ENCODE results near the gene MED25. TPM values are rescaled to one million over a fixed set of nuclear protein-coding genes. Genes with fewer than 3 reads are reported as not detected.

The MED25 gene
- total RNA-seq, 1 experiment from 2014 or later: 99.6 TPM

- Histone ChIP-seq H3K27me3 (ENCODE audit: insufficient read depth, low read depth) (no peaks in the 10 kb centered on the region), H3K27ac (no peak overlapping the region), H3K79me2 (ENCODE audit: low read depth) (peaks cover 44% of the 10 kb centered on the region), H4K20me1 (ENCODE audit: insufficient read depth) (peaks cover 13% of the 10 kb centered on the region), H3K4me1 (replicated peaks; ENCODE audit: insufficient read depth) (peaks cover 16% of the 10 kb centered on the region), H3K9me3 (ENCODE audit: insufficient read depth, low read depth) (no peaks in the 10 kb centered on the region), H3K36me3 (ENCODE audit: low read depth) (0 out of 2 replicates have a peak, but pooled peaks cover 8% of the 10 kb centered on the region), H3K4me2 (no peak overlapping the region), H3F3A (ENCODE audit: insufficient read depth, low read depth) (peaks cover 10% of the 10 kb centered on the region), H3K9me2 (ENCODE audit: insufficient read depth) (no peaks in the 10 kb centered on the region), H2AFZ (no peak overlapping the region), H3K4me3 (no peak overlapping the region)
- POLR2A ChIA-PET (ENCODE audit: unreplicated experiment): no interaction called here
- DNase-seq: no peak
- CTCF ChIA-PET: interaction anchor here (1.2 kb wide), 1 partner anchor 31 kb away, joined by 7 read pairs; the partner anchor contains the start of gene PTOV1
- TF ChIP-seq CTCF (conservative IDR thresholded peaks at IDR 0.05) (no peak), EZH2 (IDR thresholded peaks at IDR 0.05; ENCODE audit: low read depth) (no peak)
- BruUV-seq (replicated peaks): no TSS peak
- intact Hi-C loops (cut with micrococcal nuclease; ENCODE audit: unreplicated experiment): no loop called here
These were observed 2.0 kb downstream of the MED25 start for GRCh38 chr19:49820125-49820524.

- POLR2A ChIA-PET (ENCODE audit: unreplicated experiment): no interaction called here
- intact Hi-C loops (cut with micrococcal nuclease; ENCODE audit: unreplicated experiment): no loop called here
- Histone ChIP-seq H3K27ac (no peak overlapping the region), H3K79me2 (ENCODE audit: low read depth) (peaks cover 45% of the 10 kb centered on the region), H4K20me1 (ENCODE audit: insufficient read depth) (peaks cover 35% of the 10 kb centered on the region), H3K4me1 (replicated peaks; ENCODE audit: insufficient read depth) (peaks cover 8% of the 10 kb centered on the region), H3F3A (ENCODE audit: insufficient read depth, low read depth) (no peaks in the 10 kb centered on the region; the same call in 1 of the 2 replicates), H2AFZ (no peak overlapping the region), H3K36me3 (ENCODE audit: low read depth) (0 out of 2 replicates have a peak, but pooled peaks cover 8% of the 10 kb centered on the region), H3K4me2 (no peak overlapping the region), H3K27me3 (ENCODE audit: insufficient read depth, low read depth) (no peaks in the 10 kb centered on the region), H3K4me3 (no peak overlapping the region), H3K9me2 (ENCODE audit: insufficient read depth) (no peaks in the 10 kb centered on the region), H3K9me3 (ENCODE audit: insufficient read depth, low read depth) (no peaks in the 10 kb centered on the region)
- TF ChIP-seq EZH2 (IDR thresholded peaks at IDR 0.05; ENCODE audit: low read depth) (no peak), CTCF (conservative IDR thresholded peaks at IDR 0.05) (no peak)
- no peak for DNase-seq
- CTCF ChIA-PET: no interaction called here
- BruUV-seq (replicated peaks): no TSS peak
These were observed 5.4 kb downstream of the MED25 start for GRCh38 chr19:49823472-49823871.

DNA sequence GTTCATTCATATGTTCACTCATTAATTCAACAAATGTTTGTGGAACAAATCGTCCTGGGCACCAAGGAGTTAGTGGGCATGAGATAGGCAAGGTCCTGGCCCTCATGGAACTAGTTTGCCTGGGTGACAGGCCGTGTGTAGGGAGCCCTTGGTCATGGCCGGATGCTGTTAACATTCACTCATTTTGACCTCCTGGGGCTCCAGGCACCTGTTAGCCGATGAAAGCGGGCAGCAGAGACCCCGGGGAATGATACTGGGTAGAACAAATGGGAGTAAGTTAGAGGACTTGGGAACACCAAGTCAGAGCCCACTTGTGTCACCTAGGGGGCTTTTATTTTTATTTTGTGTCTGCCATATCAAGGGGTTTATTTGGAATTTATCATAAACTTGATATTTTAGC is 6.6 kb downstream of the MED25 start:
- Histone ChIP-seq H3K36me3 (ENCODE audit: low read depth) (0 out of 2 replicates have a peak, but pooled peaks cover 8% of the 10 kb centered on the region), H3K27ac (no peak overlapping the region), H3K27me3 (ENCODE audit: insufficient read depth, low read depth) (no peaks in the 10 kb centered on the region), H3K79me2 (ENCODE audit: low read depth) (peaks cover 34% of the 10 kb centered on the region), H3K9me3 (ENCODE audit: insufficient read depth, low read depth) (no peaks in the 10 kb centered on the region), H3K9me2 (ENCODE audit: insufficient read depth) (no peaks in the 10 kb centered on the region), H3F3A (ENCODE audit: insufficient read depth, low read depth) (no peaks in the 10 kb centered on the region; the same call in 1 of the 2 replicates), H3K4me1 (replicated peaks; ENCODE audit: insufficient read depth) (peaks cover under 1% of the 10 kb centered on the region; the same call in 1 of the 2 replicates), H2AFZ (no peak overlapping the region), H4K20me1 (ENCODE audit: insufficient read depth) (peaks cover 44% of the 10 kb centered on the region), H3K4me3 (no peak overlapping the region), H3K4me2 (no peak overlapping the region)
- DNase-seq: no peak
- ChIA-PET POLR2A (ENCODE audit: unreplicated experiment) (no interaction called here), CTCF (no interaction called here)
- intact Hi-C loops (cut with micrococcal nuclease; ENCODE audit: unreplicated experiment): no loop called here
- no TSS peak for BruUV-seq (replicated peaks)
- TF ChIP-seq EZH2 (IDR thresholded peaks at IDR 0.05; ENCODE audit: low read depth) (no peak), CTCF (conservative IDR thresholded peaks at IDR 0.05) (no peak)
